ENCODE data around the gene ACTR1B.
"Not testable (repeated sequence)": the region's sequence is repeated elsewhere in the genome, so short reads cannot be mapped to it uniquely, and the experiment has no call there.

The ACTR1B gene

GRCh38 chr2:97663962-97664635, at the start of gene ACTR1B:
TSS of gene ACTR1B (minus strand) at chr2:97664044. CDS start at chr2:97663890, 154 bp downstream.
- DNase-seq: peak; percentile 97 to 98

DNA sequence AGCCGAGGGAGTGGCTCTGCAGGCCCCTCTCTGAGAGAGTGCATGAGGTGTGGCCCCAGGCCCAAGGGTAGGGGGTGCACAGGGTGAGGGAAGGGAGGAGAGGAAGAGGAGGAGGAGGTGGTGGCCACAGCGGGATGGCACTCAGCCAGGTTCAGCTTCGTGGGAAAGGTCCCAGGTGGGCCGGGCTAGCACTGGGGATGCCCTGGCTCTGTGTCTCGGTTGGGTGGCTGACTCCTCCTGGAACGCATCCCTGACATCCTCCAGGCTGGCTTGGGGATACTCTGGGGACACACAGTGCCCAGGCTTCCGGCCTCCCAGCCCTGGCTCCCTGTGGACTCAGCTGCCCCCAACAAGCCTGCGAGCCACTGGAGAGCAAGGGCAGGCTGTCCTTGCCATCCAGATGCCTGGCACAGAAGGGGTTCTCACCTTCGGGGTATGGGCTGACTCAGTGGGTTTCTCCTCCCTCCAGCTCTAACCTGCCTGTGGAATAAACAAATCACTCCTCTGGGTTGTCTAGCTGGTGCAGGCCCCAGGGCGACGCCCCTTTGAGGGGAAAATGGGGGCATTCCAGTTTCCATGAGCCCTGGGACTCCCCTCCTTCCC, 49.0 kb upstream of the ACTR1B start:
- DNase-seq: peak; percentile 53 to 68

- DNase-seq: not testable (repeated sequence)
Measured at GRCh38 chr2:97712175-97712574, 48.3 kb upstream of the ACTR1B start.

DNA sequence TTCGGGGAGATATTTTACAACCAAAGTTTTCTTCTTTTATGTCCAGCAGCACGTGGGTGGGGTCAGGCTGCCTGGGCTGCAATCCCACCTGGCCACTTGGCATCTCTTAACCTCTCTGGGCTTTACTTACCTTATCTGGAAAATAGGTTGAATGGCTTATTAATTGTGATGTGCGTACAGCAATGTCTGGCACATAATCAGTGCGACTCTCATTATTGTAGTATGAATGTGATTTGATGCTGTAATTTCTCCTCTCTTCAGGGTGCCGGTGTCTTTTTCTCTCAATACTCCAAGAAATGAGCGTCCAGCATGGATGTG, 47.5 kb upstream of the ACTR1B start:
- DNase-seq: no peak

GRCh38 chr2:97708608-97709007, 44.8 kb upstream of the ACTR1B start:
- DNase-seq: no peak

- DNase-seq: no peak
Measured at GRCh38 chr2:97708048-97708380, 44.2 kb upstream of the ACTR1B start.

DNA sequence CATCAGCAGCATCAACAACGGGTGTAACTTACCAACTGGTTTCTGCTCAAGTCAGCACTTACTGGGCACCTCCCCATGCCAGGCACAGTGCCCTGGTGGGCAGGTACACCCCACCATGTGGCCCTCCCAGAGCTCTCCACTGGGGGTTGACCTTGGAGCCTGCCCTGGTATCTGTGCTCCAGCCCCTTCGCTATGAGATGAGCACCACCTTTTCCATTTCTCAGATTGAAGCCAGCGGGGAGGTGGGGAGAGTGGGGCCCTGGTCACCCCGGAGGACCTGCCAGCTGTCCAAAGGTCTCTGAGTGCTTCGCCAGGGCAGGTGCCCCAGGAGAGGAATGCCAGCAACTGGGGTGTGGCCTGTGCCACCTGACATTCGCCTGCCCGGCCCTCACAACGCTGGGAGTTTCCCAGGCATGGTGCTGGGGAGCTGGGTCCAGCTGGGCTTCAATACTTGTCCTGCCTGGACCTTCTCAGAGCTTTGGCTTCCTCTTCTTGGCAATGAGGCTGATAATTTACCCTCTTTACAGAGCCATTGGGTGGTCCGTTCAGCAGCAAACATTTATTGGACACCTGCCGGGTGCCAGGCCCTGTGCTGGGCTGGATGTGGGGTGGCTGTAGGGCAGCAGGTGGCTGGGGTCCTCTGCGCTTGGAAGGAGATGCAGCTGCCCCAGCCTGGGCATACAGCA, 43.7 kb upstream of the ACTR1B start:
- no peak for DNase-seq

DNA sequence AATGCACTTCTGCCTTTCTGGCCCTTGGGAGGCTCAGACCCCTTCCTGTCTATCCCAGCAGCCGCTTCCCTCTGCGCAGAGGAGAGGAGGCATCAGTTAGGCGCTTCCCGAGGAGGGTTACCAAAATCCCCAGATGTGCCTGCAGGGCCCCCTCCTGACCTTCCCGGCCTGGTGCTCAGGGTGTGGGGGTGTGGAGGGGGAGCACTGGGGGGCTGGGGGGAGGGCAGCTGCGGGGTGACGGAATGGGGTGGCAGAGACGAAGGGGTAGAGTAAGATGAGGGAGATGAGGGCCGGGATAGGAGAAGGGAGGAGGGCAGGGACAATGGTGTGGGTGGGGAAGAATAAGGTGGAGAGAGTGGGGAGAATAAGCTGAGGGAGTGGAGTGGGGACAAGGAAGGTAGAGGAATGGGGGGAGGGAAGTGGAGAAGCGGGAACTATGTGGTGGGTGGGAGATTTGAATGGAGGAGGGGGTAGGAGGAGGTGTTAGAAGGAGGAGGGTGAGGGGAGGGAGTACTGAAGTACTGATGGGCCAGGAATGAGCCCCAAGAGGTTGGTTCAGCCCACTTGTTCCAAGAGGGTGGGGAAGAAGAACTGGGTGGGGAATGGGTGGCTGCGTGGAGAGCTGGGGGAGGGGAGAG, 43.0 kb upstream of the ACTR1B start:
- no peak for DNase-seq

DNA sequence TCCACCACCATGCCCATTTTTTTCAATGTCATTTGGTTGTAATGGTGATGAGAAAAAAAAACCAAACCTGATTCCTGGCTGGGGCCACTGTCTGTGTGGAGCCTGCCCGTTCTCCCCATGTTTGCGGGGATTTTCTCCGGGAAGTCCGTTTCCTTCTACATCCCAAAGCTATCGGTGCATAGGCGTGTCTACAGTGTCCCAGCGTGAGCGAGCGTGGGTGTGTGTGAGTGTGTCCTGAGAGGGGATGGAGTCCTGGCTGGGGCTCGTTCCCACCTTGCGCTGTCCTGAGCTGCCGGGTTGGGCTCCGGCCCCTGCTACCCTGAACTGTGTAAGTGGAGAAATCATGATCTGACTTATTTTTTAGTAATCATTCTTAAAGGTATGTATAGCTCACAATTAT, 42.3 kb upstream of the ACTR1B start:
- no peak for DNase-seq

GRCh38 chr2:97704989-97705388, 41.1 kb upstream of the ACTR1B start:
- no peak for DNase-seq

DNA sequence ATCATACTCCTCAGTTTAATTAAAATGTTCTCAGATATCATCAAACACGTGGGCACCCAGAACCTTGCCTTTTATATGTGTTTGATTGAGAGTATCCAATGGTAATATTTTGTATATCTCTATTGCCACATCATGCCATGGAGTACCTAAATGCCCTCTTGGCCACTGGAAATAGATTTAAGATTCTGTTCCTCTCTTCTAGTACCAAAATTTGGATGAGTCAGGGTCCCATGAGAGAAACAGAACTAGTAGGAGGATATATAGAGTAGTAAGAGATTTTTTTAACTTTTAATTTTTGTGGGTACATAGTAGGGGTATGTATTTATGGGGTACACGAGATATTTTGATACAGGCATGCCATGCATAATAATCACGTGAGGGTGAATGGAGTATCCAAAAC, 39.9 kb upstream of the ACTR1B start:
- no peak for DNase-seq

DNA sequence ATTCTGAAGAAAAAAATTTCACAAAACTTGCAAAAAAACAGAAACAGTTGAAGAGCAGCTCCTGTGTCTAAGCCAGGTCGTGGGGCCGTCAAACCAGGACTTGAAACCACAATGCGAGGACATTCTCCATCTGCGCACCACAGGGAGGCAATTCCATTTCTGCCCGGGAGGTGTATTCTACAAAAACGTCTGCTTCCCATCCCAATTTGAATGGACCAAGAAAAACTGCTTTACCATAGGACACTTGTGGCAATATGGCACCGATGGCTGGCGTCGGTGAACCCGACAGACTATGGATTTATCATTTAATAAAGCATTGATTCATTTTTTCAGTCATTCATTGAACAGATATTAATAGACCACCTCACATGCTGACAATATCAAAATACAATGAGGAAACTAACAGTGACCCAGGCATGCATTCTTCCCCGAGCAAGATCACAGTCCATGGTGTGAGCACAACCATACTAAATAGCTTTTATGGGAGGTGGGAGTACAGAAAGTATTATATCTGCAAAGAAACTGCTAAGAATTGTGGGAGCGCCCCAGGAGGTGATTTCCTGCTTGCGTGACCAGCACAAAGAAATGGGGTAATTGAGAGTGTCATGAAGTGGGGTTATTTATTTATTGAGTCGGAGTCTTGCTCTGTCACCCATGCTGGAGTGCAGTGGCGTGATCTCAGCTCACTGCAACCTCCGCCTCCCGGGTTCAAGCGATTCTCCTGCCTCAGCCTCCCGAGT, 39.1 kb upstream of the ACTR1B start:
- no peak for DNase-seq

GRCh38 chr2:97701851-97702465, 38.1 kb upstream of the ACTR1B start:
- no peak for DNase-seq

DNA sequence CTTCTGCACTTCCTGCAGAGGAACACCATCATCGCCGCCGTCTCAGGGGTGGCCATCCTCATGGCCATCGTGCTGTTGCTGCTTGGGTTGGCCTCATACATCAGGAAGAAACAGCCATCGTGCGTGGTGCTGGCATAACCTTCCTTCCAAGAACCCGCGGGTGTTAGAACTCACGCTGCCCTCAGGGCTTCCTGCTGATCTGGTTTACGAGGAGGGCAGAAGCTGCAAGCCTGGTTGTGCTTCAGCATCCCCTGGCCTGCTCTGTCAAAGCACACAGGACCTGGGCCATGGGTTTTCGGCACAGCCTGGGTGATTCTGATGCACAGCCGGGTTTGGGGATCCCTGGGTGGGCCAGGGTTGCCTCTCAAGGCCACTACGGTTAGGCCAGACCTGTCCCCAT, 37.3 kb upstream of the ACTR1B start:
- DNase-seq: no peak

- DNase-seq: peak; percentile 69 to 77
Measured at GRCh38 chr2:97699765-97700444, 36.1 kb upstream of the ACTR1B start.

GRCh38 chr2:97698530-97698929, 34.7 kb upstream of the ACTR1B start:
- no peak for DNase-seq

DNA sequence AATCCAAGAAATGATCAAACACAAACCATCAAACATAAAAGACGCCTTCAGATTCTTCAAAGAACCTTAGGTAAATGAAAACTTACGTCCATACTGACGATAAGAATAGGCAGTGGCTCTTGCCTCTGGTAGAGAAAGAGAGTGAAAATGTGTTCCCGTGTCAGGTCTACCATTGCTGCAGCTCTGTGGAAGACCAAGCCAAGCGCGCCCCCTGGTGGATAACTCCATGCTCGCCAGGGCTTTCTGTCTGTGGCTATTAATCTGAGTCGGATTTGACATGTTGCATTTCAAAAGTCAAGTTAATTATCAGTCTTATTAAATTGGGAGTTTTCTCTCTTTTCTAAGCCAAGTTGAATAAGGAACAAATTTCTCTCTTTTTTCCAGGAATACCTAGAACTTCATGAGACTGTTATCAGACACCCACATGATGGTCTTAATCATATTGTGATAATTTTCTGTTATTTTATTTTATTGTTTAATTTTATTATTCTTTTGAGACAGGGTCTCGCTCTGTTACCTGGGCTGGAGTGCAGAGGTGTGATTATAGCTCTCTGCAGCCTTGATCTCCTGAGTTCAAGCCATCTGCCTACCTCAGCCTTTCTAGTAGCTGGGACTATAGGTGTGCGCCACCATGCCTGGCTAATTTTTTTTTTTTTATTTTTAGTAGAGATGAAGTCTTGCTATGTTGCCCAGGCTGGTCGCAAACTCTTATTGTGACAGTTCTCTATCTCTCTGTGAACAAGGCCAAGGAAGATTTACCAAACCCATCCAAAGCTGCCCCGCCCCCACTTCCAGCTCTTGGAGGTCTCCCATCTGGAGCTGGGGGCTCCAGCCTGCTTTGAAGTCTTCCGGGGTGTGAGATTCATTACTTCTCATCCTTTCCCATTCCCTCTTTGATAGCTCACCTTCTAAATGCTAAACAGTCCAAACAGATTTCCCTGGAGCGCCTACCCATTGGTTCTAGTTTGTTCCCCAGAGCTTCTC, 33.7 kb upstream of the ACTR1B start:
- DNase-seq: peak; percentile 96 to 97

GRCh38 chr2:97695744-97696143, 31.9 kb upstream of the ACTR1B start:
- no peak for DNase-seq

GRCh38 chr2:97693476-97693875, 29.6 kb upstream of the ACTR1B start:
- no peak for DNase-seq

DNA sequence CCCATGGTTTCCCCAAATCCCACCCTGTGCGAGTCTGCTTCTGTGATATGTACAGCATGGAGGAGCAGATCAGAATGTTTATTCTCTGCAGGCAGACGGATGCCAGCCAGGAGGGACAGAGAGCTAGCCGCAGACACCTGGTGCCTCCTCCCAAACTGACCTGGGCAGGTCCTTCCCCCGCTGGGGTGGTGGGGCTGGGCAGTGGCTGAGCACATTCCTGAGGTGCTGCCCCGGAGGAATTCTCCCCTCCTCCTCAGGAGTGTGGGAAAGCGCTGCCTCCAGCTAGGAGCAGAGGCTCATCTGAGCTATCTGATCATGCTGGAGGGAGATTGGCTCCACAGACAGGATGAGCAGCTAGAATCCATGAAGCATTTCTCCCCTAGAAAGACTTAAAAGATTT, 27.3 kb upstream of the ACTR1B start:
- no peak for DNase-seq
